ENCODE results near the gene GFPT2.

GFPT2 gene

DNA sequence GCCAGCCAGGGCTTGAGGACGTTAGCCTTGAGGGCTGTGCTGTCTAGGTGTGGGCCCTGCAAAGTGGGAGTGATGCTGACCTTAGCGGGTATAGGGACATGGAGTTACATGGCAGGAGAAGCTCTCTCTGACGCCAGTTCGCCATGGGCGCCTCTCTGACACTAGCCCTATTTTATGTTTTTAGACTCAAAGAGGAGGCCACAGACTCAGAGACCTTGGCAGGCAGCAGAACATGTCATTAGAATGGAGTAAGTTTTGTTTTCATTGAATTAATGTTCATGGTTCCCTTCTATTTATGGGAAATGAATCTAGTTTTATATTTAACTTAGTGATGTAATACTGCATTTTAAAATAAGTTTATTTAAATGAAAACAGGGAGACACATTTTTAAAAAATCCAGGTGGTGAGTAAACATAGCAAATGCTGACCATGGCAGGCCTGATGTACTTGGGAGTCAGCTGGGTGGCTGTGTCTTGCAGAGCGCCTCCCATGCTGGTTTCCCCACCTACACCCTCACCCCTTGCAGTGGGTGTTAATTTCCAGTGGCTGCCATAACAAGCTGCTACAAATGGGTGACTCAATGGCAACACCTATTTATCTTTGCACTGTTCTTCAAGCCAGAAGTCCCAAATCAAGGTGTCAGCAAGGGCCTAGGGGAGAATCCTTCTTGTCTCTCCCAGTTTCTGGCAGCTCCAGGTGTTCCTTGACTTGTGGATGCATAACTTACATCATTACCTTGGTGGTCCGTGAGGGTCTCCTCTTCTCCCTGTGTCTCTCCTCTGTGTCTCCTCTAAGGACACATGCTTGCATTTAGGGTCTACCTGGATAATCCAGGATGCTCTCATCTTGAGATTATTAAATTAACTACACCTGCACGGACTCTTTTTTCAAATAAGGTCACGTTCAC lies 25.6 kb upstream of the GFPT2 start:
- no peak for FAIRE-seq

GRCh38 chr5:180377556-180378197 lies 24.5 kb upstream of the GFPT2 start:
- FAIRE-seq = no peak

- no peak for FAIRE-seq
Measured at GRCh38 chr5:180376511-180376910, 23.4 kb upstream of the GFPT2 start.

GRCh38 chr5:180375955-180376354 lies 22.8 kb upstream of the GFPT2 start:
- no peak for FAIRE-seq

DNA sequence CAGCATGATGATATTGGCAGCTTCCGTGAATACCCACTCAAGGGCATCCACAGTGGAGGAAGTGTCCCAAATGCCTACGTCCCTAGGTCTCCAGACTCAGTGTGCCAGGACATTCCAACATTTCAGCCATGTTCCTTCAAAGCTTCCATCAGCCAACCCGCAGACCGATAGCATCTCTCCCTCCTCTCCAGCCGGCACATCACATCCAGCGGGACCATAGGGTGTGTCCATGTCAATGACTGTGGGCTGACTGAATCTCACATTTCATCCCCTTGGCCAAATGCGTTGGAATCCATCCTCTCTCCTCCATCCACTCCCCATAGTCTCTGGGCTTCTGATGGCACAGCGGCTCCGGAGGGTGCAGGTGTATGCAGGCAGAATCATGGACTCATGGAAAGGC lies 22.2 kb upstream of the GFPT2 start:
- no peak for FAIRE-seq

GRCh38 chr5:180373870-180374269 lies 20.7 kb upstream of the GFPT2 start:
- no peak for FAIRE-seq

DNA sequence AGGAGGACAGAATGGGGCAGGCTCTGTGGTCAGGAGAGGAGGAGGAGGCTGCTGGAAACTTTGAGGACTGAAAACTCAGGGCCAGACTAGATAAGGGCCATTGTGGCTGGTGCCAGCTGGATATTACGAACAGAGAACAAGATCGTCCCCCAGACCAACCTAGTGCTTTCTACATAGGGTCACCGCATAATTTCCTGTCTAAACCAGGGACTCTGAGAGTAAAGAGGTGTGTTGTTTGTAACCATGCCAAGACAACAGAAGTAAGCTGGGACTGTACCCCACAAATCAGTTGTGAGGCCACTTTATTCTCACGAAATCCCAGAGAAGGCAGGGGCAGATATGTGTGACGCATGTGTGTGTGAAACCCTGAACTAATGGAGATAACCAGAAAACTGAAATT lies 20.3 kb upstream of the GFPT2 start:
- FAIRE-seq = no peak

GRCh38 chr5:180371949-180372348 lies 18.8 kb upstream of the GFPT2 start:
- no peak for FAIRE-seq

DNA sequence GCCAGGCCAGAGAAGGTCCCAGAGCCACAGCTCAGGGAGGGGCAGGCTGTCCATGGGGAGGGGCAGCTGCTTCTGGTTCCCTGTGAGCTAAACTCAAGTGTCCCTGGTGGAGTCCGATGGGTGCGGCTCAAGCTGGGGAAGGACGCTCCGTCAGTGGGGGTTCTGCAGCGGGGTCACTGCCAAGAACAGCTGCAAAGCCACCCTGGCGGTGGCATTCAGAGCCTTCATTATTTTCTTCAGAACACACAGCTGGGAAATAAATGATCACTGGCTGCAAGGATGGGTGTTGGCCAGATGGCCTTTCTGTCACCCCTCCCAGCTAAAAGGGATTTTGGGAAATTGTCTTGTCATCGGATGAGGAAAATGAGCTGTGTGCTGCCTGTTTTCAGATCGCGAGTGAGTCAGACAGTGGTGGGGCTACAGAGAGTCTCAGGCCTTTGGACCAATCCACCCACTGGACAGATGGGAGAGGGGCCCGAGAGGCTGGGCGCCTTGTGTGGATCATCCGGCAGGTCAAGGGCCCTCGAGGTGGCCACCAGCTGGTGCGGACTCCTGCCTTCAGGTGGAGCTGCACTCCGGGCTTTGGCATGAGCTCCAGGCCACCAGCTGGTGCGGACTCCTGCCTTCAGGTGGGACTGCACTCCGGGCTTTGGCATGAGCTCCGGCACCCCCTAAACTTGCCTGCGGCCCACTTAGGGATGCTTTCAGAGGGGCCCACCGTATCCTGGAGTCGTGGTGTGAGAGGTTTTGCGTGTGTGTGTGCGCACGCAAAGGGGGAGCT lies 17.9 kb upstream of the GFPT2 start:
- FAIRE-seq = no peak

DNA sequence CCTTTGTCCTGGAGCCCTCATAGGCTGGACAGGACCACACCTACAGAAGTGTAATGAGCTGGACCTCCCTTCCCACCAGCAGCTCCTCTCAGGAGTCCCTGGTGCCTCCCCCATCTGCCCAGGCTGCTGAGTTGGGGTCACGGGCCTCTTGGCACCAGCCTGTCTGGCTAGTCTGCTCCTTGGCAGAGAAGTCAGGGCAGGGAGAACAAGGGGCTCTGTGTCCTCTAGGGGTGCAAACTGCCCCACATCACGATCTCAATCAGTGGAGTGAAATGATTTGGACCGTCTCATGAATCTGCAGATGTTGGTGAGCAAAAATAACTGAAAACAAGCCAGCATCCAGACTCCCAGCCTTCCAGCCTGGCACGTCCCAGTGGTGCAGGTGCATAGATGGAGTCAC lies 14.9 kb upstream of the GFPT2 start:
- FAIRE-seq = no peak

DNA sequence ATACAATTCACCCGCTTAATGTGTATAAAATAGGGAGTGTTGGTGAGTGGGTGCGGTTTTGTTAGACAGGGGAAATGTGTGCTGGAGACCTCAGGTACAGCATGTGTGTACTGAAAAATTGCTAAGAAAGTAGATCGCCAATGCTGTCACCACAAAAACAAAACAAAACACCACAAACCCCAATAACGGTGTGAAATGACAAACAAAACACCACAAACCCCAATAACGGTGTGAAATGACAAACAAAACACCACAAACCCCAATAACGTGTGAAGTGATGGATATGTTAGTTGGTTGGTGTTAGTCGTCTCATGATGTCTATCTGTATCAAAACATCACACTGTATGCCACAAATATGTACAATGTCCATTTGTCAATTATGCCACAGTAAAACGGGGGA lies 14.2 kb upstream of the GFPT2 start:
- no peak for FAIRE-seq

- no peak for FAIRE-seq
Measured at GRCh38 chr5:180366326-180366725, 13.2 kb upstream of the GFPT2 start.

GRCh38 chr5:180365829-180366228 lies 12.7 kb upstream of the GFPT2 start:
- no peak for FAIRE-seq

- no peak for FAIRE-seq
Measured at GRCh38 chr5:180364306-180364856, 11.2 kb upstream of the GFPT2 start.

- no peak for FAIRE-seq
Measured at GRCh38 chr5:180360078-180360957, 7.2 kb upstream of the GFPT2 start.

DNA sequence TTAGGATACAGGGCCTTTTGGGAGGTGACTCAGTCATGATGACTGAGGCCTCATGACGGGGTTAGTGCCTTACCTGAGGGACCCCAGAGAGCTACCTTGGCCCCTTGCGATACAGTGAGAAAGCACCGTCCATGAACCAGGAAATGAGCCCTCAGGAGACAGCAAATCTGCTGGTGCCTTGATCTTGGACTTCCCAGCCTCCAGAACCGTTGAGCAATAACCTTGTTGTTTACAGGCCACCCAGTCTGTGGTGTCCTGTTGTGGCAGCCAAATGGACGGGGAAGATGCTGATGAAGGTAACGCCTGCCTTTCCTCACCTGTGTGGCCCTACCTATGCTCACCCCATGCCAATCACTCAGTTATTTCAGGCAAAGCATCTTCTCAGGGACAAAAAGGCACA lies 5.6 kb upstream of the GFPT2 start:
- no peak for FAIRE-seq

GRCh38 chr5:180358179-180358578 lies 5.0 kb upstream of the GFPT2 start:
- no peak for FAIRE-seq

- no peak for FAIRE-seq
Measured at GRCh38 chr5:180354966-180355365, 1.8 kb upstream of the GFPT2 start.

DNA sequence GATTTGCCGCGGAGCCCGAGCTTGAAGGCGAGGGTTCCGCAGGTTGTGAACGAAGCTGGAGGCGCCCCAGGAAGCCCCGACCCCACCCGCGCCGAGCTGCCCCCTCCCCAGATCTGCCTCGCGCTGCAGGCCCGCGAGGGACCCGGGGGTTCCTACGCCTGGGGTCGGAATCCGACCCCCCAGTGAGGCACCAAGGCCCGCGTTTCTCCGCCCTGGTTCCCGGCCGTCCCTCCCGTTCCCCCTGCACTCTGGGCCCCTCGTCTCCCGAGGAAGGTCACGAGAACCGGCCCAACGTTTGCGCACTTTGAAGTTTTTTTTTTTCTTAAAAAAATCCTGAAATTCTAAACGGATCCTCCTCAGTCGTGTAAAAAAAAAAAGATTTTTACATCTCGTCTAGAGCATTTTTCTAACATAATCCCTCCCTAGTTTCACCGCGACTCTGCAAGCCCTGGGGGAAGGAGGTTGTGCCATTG lies 880 bp upstream of the GFPT2 start:
- no peak for FAIRE-seq

DNA sequence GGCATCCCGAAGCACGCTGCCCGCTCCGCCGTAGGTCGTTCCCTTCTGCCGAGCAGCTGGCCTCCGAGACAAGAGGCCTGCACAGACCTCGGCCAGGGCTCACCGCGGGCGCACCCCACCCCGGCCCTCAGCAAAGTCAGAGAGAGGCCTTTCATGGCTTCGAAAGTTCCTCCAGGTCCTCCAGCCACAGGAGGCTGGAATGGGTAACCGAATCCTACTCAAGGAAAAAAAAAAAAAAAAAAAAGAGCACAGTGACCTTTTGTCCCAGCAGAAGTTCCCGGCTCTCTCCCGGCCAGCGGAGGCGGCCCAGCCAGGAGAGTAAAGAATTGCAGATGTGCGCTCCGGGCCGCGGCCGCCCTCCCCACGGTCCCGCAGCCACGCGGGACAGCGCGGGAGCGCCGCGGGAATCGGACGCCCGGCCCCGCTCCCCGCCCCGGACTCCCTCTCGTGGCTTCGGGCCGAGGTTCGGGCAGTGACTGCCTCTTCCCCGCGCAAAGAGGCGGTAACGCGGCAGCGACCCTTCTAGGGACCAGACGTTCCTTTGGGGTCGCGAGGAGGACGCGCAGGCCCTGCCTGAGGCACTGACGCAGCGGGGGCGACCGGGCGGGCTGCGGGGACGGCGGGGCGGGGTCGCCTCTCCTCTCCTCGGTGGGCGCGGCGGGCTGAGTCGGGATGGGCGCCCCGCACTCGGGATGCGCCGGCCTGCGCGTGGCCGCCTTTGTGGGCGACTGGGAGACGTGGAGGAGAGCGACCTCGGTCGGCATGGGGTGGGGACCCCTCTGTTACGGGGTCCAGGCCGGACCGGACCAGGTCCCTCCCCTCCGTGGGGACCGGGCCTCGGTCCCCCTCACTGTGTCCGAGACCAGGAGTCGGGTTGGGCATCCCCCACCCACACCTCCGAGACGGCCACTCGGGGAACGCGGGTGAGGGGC lies 754 bp downstream of the GFPT2 start:
- no peak for FAIRE-seq

Data from colon (tissue), 2 donors.